Measurements from ENCODE around the gene GALNT7. TPM values are rescaled to one million over a fixed set of nuclear protein-coding genes. Genes with fewer than 3 reads are reported as not detected.

Gene GALNT7
- polyA plus RNA-seq, 1 of the 3 experiments (the other 2 are of a cell fraction), result 14.8 TPM

DNA sequence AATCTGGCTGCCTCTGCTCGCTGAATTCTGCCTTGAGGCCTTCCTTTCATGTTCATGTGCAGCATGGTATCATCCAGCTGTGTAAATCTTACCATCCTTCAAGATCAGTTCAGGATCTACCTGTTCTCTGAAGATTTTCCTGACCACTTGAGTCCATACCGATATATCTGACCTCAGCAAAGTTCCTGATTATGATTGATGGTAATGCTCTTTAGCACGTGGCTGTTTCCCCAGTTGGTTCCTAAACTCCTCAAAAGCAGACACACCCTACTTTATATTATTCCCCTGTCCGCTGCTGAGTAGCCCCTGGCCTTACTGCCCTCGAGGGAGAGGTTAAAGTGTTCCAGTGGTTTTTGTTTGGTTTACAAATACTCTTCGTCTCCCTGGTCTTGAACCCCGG lies 20.0 kb downstream of the GALNT7 start:
- Histone ChIP-seq H3K79me2 (ENCODE audit: insufficient read depth) (peaks cover 48% of the 10 kb centered on the region), H3K27me3 (ENCODE audit: insufficient read depth) (no peaks in the 10 kb centered on the region), H3K4me3 (ENCODE audit: low read depth in 2 of 2, low read length in 1 of 2) (no peak overlapping the region), H3K9me3 (no peaks in the 10 kb centered on the region), H3K27ac (ENCODE audit: low read depth in 2 of 2, low read length in 1 of 2) (no peak overlapping the region), H3F3A (replicated peaks; ENCODE audit: insufficient read depth) (peaks cover 15% of the 10 kb centered on the region), H3K9me2 (no peaks in the 10 kb centered on the region; the same call in 1 of the 2 replicates), H3K9ac (no peak overlapping the region), H3K36me3 (replicated peaks in 1 of 2; ENCODE audit: control insufficient read depth in 1 of 2, insufficient read depth in 2 of 2, low read length in 1 of 2) (no peaks in the 10 kb centered on the region), H2AFZ (ENCODE audit: low read depth) (no peak overlapping the region), H3K4me1 (ENCODE audit: control insufficient read depth in 1 of 2, insufficient read depth in 2 of 2, low read depth in 1 of 2, low read length in 1 of 2) (peaks cover 0 to 24% of the 10 kb centered on the region in 2 experiments; a peak in 2 of 4 replicates), H4K20me1 (ENCODE audit: insufficient read depth) (no peaks in the 10 kb centered on the region), H3K4me2 (no peak overlapping the region)
- DNase-seq, result no peak
- ChIA-PET POLR2A (no interaction called here), CTCF (no interaction called here)
- 82% methylated on average over 7 of the region's 7 CpGs for WGBS (ENCODE audit: low lambda C conversion rate)
- no peak for TF ChIP-seq TEAD4 (IDR thresholded peaks at IDR 0.05; ENCODE audit: borderline replicate concordance, insufficient read depth)

DNA sequence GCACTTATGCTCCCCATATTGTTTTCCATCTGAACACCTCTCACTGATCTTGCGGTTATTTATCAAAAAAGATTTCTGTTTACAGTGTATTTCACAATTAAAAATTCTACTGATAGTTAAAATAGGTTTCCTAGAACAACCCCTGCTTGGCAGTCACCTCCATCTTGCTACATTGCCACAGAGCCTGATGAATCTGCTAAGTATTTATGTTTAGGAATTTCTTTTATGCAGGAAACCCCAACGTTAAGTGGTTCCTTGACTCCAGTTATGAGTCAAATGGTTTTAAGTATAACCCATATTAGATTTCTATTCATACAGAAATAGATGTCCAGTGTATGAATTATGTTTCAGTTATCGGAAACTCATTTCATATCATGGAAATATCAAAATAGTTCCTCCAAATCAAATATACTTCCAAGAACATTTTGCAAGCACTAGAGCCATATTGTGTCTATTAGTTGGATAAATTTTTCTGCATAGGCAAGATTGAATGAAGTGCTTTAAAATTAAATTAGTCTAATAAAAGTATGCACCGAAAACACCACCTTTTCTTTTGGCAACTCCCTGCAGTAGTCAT lies 20.6 kb downstream of the GALNT7 start:
- Histone ChIP-seq H3K9me2 (no peaks in the 10 kb centered on the region; the same call in 1 of the 2 replicates), H3F3A (replicated peaks; ENCODE audit: insufficient read depth) (peaks cover 15% of the 10 kb centered on the region), H3K36me3 (replicated peaks in 1 of 2; ENCODE audit: control insufficient read depth in 1 of 2, insufficient read depth in 2 of 2, low read length in 1 of 2) (no peaks in the 10 kb centered on the region), H3K27ac (ENCODE audit: low read depth in 2 of 2, low read length in 1 of 2) (no peak overlapping the region), H3K9me3 (no peaks in the 10 kb centered on the region), H3K79me2 (ENCODE audit: insufficient read depth) (peaks cover 48% of the 10 kb centered on the region), H3K9ac (no peak overlapping the region), H3K4me2 (no peak overlapping the region), H3K27me3 (ENCODE audit: insufficient read depth) (no peaks in the 10 kb centered on the region), H4K20me1 (ENCODE audit: insufficient read depth) (no peaks in the 10 kb centered on the region), H3K4me3 (ENCODE audit: low read depth in 2 of 2, low read length in 1 of 2) (no peak overlapping the region), H2AFZ (ENCODE audit: low read depth) (no peak overlapping the region), H3K4me1 (ENCODE audit: control insufficient read depth in 1 of 2, insufficient read depth in 2 of 2, low read depth in 1 of 2, low read length in 1 of 2) (peaks cover 0 to 28% of the 10 kb centered on the region in 2 experiments; a peak in 2 of 4 replicates)
- WGBS (ENCODE audit: low lambda C conversion rate), result 69% methylated on average over 4 of the region's 4 CpGs
- no peak for DNase-seq
- ChIA-PET POLR2A (no interaction called here), CTCF (no interaction called here)
- TF ChIP-seq EP300 (IDR thresholded peaks at IDR 0.05; ENCODE audit: borderline replicate concordance in 1 of 2, low read depth in 1 of 2, low read length in 1 of 2) (no peak), FOSL2 (IDR thresholded peaks at IDR 0.05; ENCODE audit: borderline replicate concordance, low read depth) (peak; percentile 24; the same call in 1 of the 2 replicates), TCF12 (IDR thresholded peaks at IDR 0.05) (peak; percentile 41; the same call in 1 of the 2 replicates), JUND (IDR thresholded peaks at IDR 0.05) (peak; percentile 29; the same call in 1 of the 2 replicates), CTCF (IDR thresholded peaks at IDR 0.05) (no peak), YY1 (IDR thresholded peaks at IDR 0.05; ENCODE audit: low read depth) (no peak), USF2 (IDR thresholded peaks at IDR 0.05; ENCODE audit: borderline replicate concordance, low read depth, low read length) (no peak), TAF1 (IDR thresholded peaks at IDR 0.05; ENCODE audit: borderline replicate concordance, low read depth, low read length) (no peak), CHD2 (IDR thresholded peaks at IDR 0.05; ENCODE audit: low read length, partially characterized antibody) (no peak), SIN3A (IDR thresholded peaks at IDR 0.05; ENCODE audit: borderline replicate concordance, low read depth, low read length) (no peak), MXI1 (IDR thresholded peaks at IDR 0.05; ENCODE audit: low read depth, low read length) (no peak), FOXM1 (IDR thresholded peaks at IDR 0.05; ENCODE audit: low read depth) (no peak), MEF2A (IDR thresholded peaks at IDR 0.05; ENCODE audit: borderline replicate concordance, low read depth) (no peak), IRF3 (IDR thresholded peaks at IDR 0.05; ENCODE audit: low read depth, low read length) (no peak), ELF1 (IDR thresholded peaks at IDR 0.05) (no peak)
- TF ChIP-seq, protein P1, sequence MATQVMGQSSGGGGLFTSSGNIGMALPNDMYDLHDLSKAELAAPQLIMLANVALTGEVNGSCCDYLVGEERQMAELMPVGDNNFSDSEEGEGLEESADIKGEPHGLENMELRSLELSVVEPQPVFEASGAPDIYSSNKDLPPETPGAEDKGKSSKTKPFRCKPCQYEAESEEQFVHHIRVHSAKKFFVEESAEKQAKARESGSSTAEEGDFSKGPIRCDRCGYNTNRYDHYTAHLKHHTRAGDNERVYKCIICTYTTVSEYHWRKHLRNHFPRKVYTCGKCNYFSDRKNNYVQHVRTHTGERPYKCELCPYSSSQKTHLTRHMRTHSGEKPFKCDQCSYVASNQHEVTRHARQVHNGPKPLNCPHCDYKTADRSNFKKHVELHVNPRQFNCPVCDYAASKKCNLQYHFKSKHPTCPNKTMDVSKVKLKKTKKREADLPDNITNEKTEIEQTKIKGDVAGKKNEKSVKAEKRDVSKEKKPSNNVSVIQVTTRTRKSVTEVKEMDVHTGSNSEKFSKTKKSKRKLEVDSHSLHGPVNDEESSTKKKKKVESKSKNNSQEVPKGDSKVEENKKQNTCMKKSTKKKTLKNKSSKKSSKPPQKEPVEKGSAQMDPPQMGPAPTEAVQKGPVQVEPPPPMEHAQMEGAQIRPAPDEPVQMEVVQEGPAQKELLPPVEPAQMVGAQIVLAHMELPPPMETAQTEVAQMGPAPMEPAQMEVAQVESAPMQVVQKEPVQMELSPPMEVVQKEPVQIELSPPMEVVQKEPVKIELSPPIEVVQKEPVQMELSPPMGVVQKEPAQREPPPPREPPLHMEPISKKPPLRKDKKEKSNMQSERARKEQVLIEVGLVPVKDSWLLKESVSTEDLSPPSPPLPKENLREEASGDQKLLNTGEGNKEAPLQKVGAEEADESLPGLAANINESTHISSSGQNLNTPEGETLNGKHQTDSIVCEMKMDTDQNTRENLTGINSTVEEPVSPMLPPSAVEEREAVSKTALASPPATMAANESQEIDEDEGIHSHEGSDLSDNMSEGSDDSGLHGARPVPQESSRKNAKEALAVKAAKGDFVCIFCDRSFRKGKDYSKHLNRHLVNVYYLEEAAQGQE (IDR thresholded peaks at IDR 0.05; ENCODE audit: low read depth, low read length), result no peak
- TF ChIP-seq, protein P2, sequence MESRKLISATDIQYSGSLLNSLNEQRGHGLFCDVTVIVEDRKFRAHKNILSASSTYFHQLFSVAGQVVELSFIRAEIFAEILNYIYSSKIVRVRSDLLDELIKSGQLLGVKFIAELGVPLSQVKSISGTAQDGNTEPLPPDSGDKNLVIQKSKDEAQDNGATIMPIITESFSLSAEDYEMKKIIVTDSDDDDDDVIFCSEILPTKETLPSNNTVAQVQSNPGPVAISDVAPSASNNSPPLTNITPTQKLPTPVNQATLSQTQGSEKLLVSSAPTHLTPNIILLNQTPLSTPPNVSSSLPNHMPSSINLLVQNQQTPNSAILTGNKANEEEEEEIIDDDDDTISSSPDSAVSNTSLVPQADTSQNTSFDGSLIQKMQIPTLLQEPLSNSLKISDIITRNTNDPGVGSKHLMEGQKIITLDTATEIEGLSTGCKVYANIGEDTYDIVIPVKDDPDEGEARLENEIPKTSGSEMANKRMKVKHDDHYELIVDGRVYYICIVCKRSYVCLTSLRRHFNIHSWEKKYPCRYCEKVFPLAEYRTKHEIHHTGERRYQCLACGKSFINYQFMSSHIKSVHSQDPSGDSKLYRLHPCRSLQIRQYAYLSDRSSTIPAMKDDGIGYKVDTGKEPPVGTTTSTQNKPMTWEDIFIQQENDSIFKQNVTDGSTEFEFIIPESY (IDR thresholded peaks at IDR 0.05; ENCODE audit: borderline replicate concordance, low read depth), result no peak
